Globus pallidus (tissue), 1 donor: ENCODE data around the gene AFAP1.

Experiments used
- DNase-seq: peaks from one replicate; pipeline ENCODE4 v3.0.0-alpha.2; 2015; ENCODE audit warnings: low spot score

AFAP1 gene

GRCh38 chr4:7753931-7754465 lies 185.7 kb downstream of the AFAP1 start:
- DNase-seq, result no peak

DNA sequence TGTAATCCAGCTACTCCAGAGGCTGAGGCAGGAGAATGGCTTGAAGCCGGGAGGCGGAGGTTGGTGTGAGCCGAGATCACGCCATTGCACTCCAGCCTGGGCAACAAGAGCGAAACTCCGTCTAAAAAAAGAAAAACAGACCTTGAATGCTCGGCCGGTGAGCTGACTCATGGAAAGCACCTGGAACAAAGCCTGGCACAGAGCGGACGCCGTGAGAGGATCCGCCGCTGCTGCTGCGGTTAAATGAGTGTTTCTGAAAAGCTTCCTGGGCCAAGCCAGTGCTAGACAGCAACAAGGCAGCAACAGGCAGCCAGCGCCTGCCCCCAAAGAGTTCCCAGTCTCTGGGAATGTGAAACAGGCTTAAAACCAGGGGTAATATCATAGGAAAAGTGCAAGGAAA lies 186.4 kb downstream of the AFAP1 start:
- DNase-seq, result no peak

- no peak for DNase-seq
Observed at GRCh38 chr4:7752649-7753048, 187.0 kb downstream of the AFAP1 start.

GRCh38 chr4:7750972-7751371 lies 188.7 kb downstream of the AFAP1 start:
- no peak for DNase-seq

- DNase-seq, result no peak
Observed at GRCh38 chr4:7750523-7750922, 189.1 kb downstream of the AFAP1 start.

DNA sequence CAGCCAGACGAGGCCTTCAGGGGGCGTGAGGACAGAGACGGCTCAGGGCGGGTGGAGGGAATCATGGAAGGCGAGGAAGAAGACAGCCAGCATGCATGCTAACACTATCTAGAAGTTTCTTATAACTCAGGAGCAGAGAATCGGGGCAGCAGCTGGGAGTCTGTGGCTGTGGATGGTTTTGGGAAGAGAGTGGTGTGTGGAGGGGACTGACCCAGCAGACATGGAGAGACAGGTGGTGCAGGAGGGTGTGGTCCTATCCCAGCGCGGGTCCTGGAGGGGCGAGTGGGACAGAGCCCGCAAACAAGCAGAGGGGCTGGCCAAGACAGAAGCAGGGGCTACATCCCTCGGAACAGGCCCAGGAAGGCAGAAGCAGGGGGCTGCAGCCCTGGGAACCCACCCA lies 192.1 kb downstream of the AFAP1 start:
- no peak for DNase-seq

GRCh38 chr4:7747062-7747385 lies 192.6 kb downstream of the AFAP1 start:
- peak; percentile 54 for DNase-seq

DNA sequence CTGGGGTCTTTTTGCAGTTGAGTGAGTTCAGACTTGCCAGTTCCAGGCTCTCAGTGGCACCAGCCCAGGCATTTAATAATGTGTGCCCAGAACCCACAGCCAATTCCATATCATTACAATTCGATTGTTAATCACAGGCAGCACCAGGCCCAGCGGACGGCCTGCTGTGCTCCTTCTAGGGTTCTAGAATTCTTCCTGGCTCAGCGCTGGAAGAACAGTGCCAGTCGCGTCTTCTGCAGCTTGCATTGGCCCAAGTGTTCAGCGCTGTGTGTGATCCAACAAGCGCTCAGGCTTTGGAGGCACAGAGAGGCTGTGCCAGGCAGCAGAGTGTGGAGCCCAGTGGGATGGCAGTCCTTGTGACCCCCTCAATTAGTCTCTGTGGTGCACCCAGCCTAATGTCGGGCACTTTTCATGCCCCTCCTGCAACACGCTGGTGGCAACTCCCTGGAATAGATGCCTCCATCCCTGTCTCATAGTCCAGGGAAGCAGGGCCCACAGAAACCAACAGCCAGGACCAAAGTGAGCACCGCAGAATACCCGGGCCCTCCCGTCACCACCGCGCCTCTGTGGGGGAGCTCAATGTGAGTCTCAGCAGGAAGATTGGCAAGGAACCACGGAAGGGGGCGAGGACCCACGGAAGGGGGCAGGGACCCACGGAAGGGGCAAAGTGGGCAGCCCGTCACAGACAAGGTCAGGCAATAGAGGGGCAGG lies 193.2 kb downstream of the AFAP1 start:
- DNase-seq, result no peak

DNA sequence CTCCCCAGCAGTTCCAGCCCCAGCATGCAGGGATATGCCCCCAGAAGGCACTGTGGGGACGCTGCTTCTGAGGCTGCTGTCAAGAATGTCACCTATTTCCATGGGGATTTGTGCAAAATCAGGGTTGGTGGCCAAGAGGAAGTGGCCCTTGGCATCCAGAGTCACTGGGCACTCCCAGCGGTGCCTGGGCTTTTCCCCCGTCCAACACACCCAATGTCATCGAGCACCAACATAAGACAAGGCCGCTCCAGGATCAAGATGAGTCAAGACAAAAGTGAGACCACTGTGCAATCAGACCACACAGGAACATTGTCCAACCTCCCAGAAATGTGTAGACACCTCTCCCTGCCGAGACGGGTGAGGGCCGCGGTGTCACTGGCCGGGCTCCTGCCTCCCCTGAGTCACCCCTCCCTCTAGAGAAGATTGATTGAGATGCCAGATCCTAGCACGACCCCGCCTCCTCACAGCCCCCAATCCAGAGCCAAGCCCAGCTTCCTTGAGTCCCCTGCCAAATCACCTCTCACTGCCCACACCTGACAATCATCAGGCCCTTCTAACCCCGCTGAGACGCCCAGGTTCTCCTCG lies 194.3 kb downstream of the AFAP1 start:
- DNase-seq, result no peak

DNA sequence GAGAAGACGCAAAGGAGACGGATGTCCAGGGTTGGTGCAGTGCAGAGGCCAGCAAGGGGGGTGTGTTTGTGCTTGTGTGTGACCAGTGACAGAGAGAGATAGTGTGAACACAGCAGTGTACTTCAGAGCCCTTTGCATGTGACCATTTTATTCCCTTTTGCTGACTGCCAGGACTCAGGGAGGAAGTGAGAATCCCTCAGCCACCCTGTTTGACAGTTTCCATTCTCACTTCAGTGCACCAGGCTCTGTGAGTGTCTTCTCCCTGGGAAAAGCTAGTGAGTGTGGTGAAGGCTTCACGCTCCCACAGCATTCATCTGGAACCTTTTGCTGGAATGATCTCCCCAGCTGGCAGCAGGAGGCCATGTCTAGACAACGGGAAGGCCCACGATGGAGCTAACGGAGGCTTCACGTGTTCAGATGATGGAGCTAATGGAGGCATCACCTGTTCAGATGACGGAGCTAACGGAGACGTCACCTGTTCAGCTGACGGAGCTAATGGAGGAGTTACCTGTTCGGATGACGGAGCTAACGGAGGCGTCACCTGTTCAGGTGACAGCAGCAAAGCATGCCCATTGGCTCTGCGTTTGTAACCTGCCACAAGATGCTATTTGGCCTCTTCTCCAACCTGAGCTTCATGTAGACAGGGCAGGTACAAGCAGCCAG lies 195.4 kb downstream of the AFAP1 start:
- peak; percentile 48 for DNase-seq

- no peak for DNase-seq
Observed at GRCh38 chr4:7742807-7743280, 196.8 kb downstream of the AFAP1 start.

DNA sequence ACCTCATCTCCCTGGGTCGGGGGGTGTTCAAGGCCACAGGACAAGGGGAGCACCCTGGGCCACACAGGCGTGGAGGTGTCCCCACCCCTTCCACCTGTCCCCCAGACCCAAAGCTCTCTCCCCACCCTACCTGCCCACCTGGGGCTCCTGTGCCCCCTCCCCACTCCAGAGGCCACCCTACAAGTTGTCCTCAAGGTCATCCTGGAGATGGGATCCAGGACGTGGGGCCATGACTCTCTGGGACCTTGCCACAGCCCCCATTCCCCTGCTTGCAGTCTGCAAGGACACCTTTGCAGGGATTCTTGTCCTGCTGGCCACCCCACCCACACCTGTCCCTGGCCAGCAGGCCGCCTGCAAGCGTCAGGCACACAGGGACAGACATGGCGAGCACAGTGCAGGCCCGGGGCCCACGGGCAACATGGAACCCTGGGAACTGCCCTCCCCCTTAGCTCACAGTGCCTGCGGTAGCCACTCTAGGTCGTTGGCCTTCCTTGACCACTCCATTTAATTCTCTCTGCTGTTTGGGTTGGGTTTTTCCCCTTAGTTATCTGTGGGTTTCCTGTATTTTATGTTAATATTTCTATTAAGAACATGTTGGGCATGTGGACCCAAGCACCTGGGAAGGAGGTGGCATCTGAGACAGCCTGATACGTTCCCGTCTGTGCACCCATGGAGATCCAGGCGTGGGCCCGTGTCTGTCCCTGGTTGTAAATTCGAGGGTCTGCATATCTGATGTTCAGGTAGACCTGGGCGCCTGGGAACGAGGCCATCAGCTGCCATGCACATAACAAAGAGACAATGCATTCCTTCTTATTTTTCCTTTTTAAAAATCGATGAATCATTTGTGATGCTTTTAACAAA lies 197.5 kb downstream of the AFAP1 start:
- DNase-seq, result no peak

- no peak for DNase-seq
Observed at GRCh38 chr4:7740866-7741525, 198.7 kb downstream of the AFAP1 start.

- DNase-seq, result no peak
Observed at GRCh38 chr4:7739918-7740865, 199.5 kb downstream of the AFAP1 start.

DNA sequence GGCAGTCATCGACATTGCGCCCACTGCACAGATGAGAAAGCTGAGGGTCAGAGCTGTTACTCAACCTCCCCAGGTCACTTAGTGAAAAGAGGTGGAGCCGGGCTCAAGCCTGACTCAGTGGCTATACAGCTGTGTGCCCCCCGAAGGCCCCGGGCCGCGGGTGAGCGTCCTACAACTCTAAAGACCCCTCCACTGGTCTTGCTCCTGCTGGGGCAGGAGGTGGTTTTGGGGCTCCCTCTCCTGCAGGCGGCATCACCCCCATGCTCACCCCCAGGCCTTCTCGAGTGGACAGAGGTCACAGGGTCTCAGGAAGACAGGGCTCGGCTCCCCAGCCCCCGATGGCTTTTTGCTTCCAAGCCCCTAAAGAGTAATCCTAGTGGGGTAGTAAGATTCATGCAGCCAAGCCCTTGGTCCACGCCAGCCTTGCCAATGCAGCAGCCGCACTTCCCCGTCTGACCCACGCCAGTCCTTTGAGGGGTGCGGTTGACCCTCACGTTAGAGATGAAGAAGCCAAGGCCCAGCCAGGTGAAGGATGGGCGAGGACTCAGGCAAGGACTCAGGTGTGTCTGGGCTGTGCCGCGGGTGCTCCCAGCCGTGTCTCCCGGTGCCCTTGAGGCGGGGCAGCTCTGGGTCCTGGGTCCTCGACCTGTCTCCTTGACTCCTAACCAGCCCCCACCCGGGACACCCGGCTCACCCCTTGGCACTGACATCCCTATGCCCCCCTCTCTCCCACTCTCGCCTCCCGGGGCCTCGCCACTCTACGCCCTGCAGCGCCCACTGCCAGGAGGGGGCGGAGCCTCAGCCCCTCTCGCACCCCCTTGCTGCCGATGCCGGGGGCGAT lies 200.4 kb downstream of the AFAP1 start:
- DNase-seq, result no peak

DNA sequence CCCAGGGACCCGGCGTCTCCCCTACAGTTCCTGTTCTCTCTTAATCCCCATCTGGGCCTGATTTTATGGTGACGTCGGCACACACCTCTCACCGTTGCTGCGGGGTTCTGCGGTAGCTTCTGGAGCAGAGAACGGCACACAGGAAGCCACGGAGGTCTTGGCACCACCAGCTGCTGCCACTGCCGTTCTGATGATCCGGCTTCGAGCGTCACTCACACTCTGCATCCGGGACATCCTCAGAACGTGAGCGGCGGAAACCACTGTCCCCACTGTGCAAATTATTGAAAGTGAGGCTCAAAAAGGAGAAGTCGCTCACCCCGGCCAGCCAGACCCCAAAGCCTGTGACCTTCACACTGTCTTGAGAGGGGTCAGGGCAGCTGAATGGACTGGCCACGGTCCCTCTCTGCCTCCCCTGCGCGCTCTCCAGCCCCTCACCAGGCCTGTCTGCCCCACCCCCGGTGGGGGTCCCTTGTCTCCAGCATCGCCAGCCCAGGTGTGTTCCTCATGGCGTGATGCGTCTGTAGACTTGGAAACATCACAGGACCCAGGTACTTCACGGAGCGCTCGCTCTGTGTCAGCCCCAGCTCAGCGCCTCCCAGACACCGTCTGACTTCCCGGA lies 201.1 kb downstream of the AFAP1 start:
- DNase-seq, result no peak

- no peak for DNase-seq
Observed at GRCh38 chr4:7737752-7738457, 201.8 kb downstream of the AFAP1 start.

DNA sequence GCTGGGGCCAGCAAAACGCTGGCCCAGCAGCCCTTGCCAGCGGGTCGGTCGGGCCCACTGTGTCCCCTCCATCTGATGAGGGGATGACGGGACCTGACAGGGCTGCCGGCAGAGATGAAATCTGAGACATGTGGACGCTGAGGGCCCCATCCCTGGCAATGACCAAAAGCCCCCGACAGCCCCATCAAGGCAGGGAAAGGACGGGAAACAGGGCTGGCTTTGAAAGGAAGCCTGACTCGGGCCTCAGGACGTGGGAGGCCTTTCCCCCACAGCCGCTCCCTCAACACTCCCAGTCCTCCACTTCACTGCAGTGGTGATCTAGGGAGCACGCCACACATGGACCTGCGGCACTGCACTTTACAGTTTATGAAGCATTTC lies 202.4 kb downstream of the AFAP1 start:
- DNase-seq, result no peak
